NCI-H226 (cell line): ENCODE data around the gene RACGAP1.

Experiments used
- DNase-seq: peaks from one replicate; pipeline ENCODE4 v3.0.0-alpha.2; 2015

Gene RACGAP1

GRCh38 chr12:49984476-49985359, 40.6 kb downstream of the RACGAP1 start:
- DNase-seq: no peak

DNA sequence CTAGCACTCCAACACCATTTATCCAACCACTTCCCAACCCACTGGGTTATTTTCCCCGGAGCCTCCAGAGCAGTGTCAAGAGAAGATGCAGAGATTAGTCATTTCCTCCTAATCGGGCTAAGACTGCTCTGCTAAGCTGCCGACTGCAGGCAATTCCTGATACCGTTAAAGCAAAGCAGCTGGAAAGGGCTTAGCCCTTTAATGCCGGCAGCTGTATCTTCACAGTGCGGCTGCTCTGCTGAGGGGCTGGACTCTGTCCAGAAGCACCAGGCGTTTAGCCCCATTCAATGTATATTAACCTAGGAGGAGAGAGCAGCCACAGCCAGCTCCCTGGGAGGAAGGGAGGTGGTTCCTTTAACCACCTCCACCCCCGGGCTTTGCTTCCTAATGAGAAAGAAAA, 41.4 kb downstream of the RACGAP1 start:
- peak; percentile 92 for DNase-seq

DNA sequence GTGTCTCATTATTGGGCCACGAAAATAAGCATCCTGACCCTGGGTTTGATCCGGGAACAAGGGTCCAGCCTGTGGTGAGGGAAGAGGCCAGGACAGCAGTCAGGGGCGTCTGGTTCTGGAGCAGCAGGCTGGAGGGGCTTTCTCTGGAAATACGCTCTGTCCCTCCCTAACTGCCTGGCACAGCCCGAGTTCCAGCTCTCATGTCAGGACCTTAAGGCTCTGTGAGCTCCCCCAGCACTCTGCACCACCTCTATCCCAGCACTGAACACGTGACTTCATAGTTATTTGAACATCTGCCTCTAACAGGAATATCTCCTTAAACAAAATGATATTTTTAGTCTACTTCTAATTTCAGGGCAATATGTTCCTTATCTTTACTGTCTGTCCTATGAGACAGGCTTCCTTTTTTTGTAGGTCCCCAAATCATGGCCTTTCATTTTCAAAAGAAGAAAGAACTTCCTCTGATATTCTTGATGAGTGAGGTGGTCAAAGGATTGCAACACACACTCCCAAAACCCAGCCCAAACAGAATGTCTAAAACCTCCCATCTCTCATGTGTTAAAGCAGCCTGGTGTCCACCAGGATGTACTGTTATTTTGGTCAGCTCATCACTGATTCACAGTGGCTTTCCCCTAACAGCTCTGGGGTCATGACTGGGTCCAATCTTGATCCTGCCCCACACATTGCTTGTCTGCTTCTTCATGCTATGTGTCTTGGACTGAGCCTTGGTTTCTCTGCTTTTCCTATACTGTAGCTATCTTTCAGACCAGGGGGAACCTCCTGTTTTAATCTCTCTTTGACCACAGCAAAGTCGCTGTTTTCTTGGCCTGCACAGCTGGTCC, 42.8 kb downstream of the RACGAP1 start:
- peak; percentile 34 for DNase-seq

DNA sequence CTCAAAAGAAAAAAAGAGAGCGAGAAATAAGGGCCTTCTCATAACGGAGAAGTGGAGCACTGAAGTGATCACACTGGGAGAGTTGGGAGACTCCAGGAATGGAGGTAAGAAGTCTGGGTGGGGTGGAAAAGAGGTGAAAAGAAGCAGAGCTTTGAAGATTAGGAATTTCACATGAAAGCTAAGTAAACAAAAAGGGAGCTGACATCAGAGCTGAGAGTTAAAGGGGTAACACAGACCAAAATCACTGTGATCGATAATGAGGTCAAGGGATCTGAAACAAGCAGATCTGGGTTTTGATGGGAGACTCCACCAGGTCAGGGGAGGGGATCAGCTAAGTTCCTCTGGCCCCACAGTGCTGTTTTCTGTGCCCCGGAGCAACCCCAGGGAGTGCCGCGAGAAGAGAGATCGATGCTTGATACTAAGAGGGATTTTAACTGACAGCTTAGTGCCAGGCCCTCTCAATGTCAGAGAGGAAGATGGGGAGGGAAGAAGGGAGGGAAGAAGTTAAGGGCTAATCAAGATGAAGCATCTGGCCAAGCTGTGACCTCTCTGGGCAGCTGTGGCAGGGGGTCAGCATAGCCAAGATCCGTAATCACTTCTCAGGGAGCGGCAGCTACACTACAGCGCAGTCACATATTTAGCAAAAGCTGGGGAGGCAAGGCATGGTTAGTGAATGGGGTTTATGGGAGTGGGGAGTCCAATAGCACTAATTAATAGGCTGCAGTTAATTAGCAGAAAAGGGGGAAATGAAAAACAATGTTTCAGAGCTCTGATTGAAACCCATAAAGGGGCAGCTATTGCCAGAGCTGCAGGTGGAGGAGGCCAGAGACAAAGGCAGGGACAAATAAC, 44.6 kb downstream of the RACGAP1 start:
- no peak for DNase-seq

- DNase-seq: no peak
Measured at GRCh38 chr12:49979791-49980190, 45.5 kb downstream of the RACGAP1 start.

- no peak for DNase-seq
Measured at GRCh38 chr12:49979016-49979586, 46.2 kb downstream of the RACGAP1 start.

GRCh38 chr12:49978125-49978524, 47.2 kb downstream of the RACGAP1 start:
- no peak for DNase-seq

- no peak for DNase-seq
Measured at GRCh38 chr12:49976557-49976956, 48.7 kb downstream of the RACGAP1 start.

- no peak for DNase-seq
Measured at GRCh38 chr12:49975318-49975761, 50.0 kb downstream of the RACGAP1 start.

DNA sequence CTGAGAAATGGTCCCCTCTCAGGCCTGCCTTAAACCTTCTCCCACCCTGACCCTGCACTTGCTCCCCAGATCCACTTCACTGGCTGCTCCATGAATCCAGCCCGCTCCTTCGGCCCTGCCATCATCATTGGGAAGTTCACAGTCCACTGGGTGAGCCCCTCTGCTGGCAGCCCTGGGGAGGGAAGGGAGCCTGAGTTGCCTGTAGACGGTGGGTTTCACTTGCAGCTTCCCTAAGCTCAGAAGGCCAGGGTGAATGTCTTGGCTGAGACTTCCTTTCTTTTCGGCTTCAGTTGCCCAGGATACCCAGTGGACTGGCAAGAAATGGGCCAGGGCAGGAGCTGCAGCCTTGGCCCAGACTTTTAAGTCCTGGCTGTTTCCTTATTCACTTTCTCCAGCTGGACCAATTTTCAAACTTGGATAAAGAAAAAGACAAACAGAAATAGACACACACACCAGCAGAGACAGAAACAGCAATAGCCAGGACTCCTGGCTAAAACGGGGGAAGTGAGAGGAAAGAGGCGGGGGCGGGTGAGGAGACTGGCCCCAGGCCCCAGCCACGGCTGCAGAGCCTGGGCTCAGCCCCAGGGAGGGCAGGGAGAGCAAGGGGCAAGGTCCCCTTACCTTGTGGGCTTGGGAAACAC, 50.5 kb downstream of the RACGAP1 start:
- DNase-seq: no peak

GRCh38 chr12:49974231-49974675, 51.0 kb downstream of the RACGAP1 start:
- DNase-seq: peak; percentile 28

GRCh38 chr12:49973361-49973830, 51.9 kb downstream of the RACGAP1 start:
- DNase-seq: no peak

- DNase-seq: no peak
Measured at GRCh38 chr12:49972641-49973360, 52.5 kb downstream of the RACGAP1 start, which contains the start of gene AQP6. TSS of gene AQP6 (plus strand) at chr12:49972947. CDS start at chr12:49973174, 227 bp downstream.

GRCh38 chr12:49972129-49972528, 53.2 kb downstream of the RACGAP1 start:
- no peak for DNase-seq

DNA sequence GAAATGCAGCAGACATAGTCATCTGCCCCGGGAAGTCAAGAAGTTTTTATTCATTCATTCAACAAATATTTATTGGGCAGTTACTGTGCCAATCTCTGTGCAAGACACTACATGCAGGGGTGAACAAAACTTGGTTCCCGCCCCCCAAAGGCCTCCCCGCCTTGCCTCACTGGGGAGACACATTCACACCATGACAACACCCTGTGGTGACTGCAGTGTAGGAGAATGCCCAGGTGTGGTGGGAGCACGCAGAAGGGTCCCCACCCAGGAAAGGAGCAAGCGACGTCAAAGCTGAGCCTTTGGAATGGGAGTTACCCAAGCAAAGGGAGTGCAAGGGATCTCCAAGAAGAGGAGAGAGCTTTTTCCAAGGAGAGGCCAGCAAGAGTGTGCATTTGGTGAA, 54.2 kb downstream of the RACGAP1 start:
- no peak for DNase-seq

GRCh38 chr12:49970658-49971057, 54.6 kb downstream of the RACGAP1 start:
- DNase-seq: no peak

GRCh38 chr12:49969651-49970429, 55.5 kb downstream of the RACGAP1 start:
- DNase-seq: no peak

GRCh38 chr12:49969027-49969426, 56.3 kb downstream of the RACGAP1 start:
- DNase-seq: no peak

DNA sequence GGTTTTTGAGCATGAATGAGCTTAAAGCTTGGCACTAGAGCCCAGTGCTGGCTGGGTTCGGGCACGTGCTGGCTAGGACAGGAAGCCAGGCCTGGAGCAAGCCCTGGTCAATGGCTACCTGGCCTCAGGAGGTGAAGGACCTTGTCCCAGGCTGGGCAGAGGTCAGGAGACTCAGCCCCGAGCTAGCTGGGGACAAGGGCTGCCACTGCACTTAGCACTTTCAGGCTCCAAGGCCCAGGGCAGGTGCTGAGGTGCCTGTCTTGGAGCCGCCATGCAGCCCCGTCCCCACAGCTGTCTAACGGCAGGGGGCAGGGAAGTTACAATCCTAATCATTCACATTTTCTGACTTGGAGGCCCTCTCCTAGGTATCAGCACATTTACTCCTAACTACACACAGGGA, 56.8 kb downstream of the RACGAP1 start:
- no peak for DNase-seq

DNA sequence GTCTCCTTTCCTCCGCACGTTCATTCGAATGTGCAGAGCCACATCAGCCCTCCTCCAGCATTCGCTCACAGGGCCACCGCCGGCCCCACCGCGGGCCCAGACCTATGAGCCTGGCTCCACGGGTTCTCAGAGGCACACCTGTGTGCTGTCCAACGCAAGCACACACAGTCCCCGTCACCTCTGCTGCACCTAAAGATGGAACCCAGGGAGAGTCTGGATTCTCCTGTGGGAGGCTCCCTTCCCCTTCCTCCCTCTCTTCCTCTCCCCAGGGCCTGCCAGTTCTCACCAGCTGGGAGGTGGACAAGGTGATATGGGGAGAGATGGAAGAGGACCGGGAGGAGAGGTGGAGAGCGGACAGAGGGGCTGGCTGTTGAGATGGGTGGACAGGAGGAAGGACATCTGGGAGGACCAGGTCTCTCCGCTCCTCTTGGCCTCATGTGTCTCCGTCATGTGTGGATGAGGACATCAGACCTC, 57.5 kb downstream of the RACGAP1 start:
- DNase-seq: no peak
